Neural cell (in vitro differentiated cells): ENCODE measurements around the gene ASB18. TPM values are rescaled to one million over a fixed set of nuclear protein-coding genes. Genes with fewer than 3 reads are reported as not detected.

Experiments used
- H2AFZ ChIP-seq: fragments of 200-600, 300-800 bp; sonication (generic), shearing (Covaris generic); 2 replicates; pipeline ENCODE4 v1.6.0; 2014; ENCODE audit warnings: low read depth, mild to moderate bottlenecking, antibody characterized with exemption, low read length, moderate library complexity
- H3F3A ChIP-seq: fragments of 200-600 bp; shearing (Covaris generic); 2 replicates; pipeline ENCODE4 v1.6.1; 2016; ENCODE audit warnings: mild to moderate bottlenecking, moderate library complexity, mixed read lengths, antibody characterized with exemption, low read length; ENCODE audit not compliant: insufficient read depth, poor library complexity, severe bottlenecking
- H3K27ac ChIP-seq: fragments of 200-600, 300-800 bp; sonication (generic), shearing (Covaris generic); 2 replicates; pipeline ENCODE4 v1.5.1; 2014; ENCODE audit warnings: mild to moderate bottlenecking, low read length, moderate library complexity
- H3K27me3 ChIP-seq: fragments of 300-800, 200-600 bp; sonication (generic), shearing (Covaris generic); 2 replicates; pipeline ENCODE4 v1.6.0; 2014; ENCODE audit warnings: mild to moderate bottlenecking, low read depth, low read length, moderate library complexity; ENCODE audit not compliant: insufficient read depth
- H3K36me3 ChIP-seq: fragments of 300-800, 200-600 bp; sonication (generic), shearing (Covaris generic); 2 replicates; pipeline ENCODE4 v1.5.1; 2014; ENCODE audit warnings: mild to moderate bottlenecking, antibody characterized with exemption, low read length, moderate library complexity; ENCODE audit not compliant: insufficient read depth
- H3K4me2 ChIP-seq: fragments of 300-800, 200-600 bp; sonication (generic), shearing (Covaris generic); 2 replicates; pipeline ENCODE4 v1.6.0; 2014; ENCODE audit warnings: mild to moderate bottlenecking, low read length
- H3K4me3 ChIP-seq: fragments of 300-800, 200-600 bp; sonication (generic), shearing (Covaris generic); 2 replicates; pipeline ENCODE4 v1.5.1; 2014; ENCODE audit warnings: mild to moderate bottlenecking, low read length, moderate library complexity
- H3K79me2 ChIP-seq: fragments of 200-600 bp; shearing (Covaris generic); replicated peaks from 2 replicates; pipeline ENCODE4 v1.6.0; 2014; ENCODE audit warnings: mild to moderate bottlenecking, low read length, moderate library complexity; ENCODE audit not compliant: insufficient read depth
- H3K9ac ChIP-seq: fragments of 300-800, 200-600 bp; sonication (generic), shearing (Covaris generic); 2 replicates; pipeline ENCODE4 v1.6.1; 2016; ENCODE audit warnings: mild to moderate bottlenecking, low read length, mixed read lengths
- H3K9me2 ChIP-seq: fragments of 200-600 bp; shearing (Covaris generic); 2 replicates; pipeline ENCODE4 v1.6.1; 2016; ENCODE audit warnings: mild to moderate bottlenecking, low read length, mixed read lengths; ENCODE audit not compliant: insufficient read depth
- H3K9me3 ChIP-seq: fragments of 200-600, 300-800 bp; sonication (generic), shearing (Covaris generic); 2 replicates; pipeline ENCODE4 v1.6.1; 2016; ENCODE audit warnings: mild to moderate bottlenecking, mixed run types, low read length, moderate library complexity, mixed read lengths
- H4K20me1 ChIP-seq: fragments of 200-600 bp; shearing (Covaris generic); 2 replicates; pipeline ENCODE4 v1.6.1; 2016; ENCODE audit warnings: mild to moderate bottlenecking, mixed run types; ENCODE audit not compliant: insufficient read depth
- EP300 ChIP-seq: fragments of 450-650 bp; conservative IDR thresholded peaks from 2 replicates; pipeline ENCODE4 v1.6.1; 2014; ENCODE audit warnings: antibody characterized with exemption, mild to moderate bottlenecking, moderate library complexity; ENCODE audit not compliant: poor library complexity, severe bottlenecking
- EZH2 ChIP-seq: fragments of 200-600, 300-800 bp; shearing (Covaris generic), sonication (generic); IDR thresholded peaks from 2 replicates; pipeline ENCODE4 v1.6.1; 2014; ENCODE audit warnings: antibody characterized with exemption, low read length, borderline replicate concordance, mild to moderate bottlenecking; ENCODE audit not compliant: insufficient read depth, poor library complexity, severe bottlenecking
- MXI1 ChIP-seq: fragments of 450-650 bp; conservative IDR thresholded peaks from 2 replicates; pipeline ENCODE4 v1.6.1; 2014; ENCODE audit warnings: antibody characterized with exemption, mild to moderate bottlenecking; ENCODE audit not compliant: poor library complexity, severe bottlenecking
- POLR2AphosphoS5 ChIP-seq: IDR thresholded peaks from 2 replicates; pipeline ENCODE4 v1.6.1; 2012
- RAD21 ChIP-seq: fragments of 450-650 bp; conservative IDR thresholded peaks from 2 replicates; pipeline ENCODE4 v1.6.1; 2014; ENCODE audit warnings: antibody characterized with exemption, mild to moderate bottlenecking, moderate library complexity
- SMC3 ChIP-seq: fragments of 450-650 bp; conservative IDR thresholded peaks from 2 replicates; pipeline ENCODE4 v1.6.1; 2014; ENCODE audit warnings: antibody characterized with exemption, mild to moderate bottlenecking, moderate library complexity; ENCODE audit not compliant: poor library complexity
- TAF1 ChIP-seq: IDR thresholded peaks from 2 replicates; pipeline ENCODE4 v1.6.1; 2012; ENCODE audit warnings: low read depth
- polyA plus RNA-seq: library from polyadenylated mRNA; depleted of rRNA; stranded (reverse); fragments of >200 nt; gene quantifications from 2 replicates; pipeline ENCODE4 v1.2.3, GENCODE V29; 2014
- TF ChIP-seq, protein P1 (sequence below): IDR thresholded peaks from 2 replicates; pipeline ENCODE4 v1.6.1; 2012; ENCODE audit warnings: borderline replicate concordance
- TF ChIP-seq, protein P2 (sequence below): fragments of 450-650 bp; IDR thresholded peaks from 2 replicates; pipeline ENCODE4 v1.5.1; 2014; ENCODE audit warnings: antibody characterized with exemption, mild to moderate bottlenecking, moderate library complexity; ENCODE audit not compliant: poor library complexity, severe bottlenecking

ASB18 gene
- polyA plus RNA-seq, 1 donor from 2014 or later, result not detected

- H3F3A ChIP-seq, result no peaks in the 10 kb centered on the region
- TF ChIP-seq EZH2, result no peak
- TF ChIP-seq TAF1, result no peak
- no peak for TF ChIP-seq MXI1
- TF ChIP-seq RAD21, result no peak
- TF ChIP-seq, protein P1, sequence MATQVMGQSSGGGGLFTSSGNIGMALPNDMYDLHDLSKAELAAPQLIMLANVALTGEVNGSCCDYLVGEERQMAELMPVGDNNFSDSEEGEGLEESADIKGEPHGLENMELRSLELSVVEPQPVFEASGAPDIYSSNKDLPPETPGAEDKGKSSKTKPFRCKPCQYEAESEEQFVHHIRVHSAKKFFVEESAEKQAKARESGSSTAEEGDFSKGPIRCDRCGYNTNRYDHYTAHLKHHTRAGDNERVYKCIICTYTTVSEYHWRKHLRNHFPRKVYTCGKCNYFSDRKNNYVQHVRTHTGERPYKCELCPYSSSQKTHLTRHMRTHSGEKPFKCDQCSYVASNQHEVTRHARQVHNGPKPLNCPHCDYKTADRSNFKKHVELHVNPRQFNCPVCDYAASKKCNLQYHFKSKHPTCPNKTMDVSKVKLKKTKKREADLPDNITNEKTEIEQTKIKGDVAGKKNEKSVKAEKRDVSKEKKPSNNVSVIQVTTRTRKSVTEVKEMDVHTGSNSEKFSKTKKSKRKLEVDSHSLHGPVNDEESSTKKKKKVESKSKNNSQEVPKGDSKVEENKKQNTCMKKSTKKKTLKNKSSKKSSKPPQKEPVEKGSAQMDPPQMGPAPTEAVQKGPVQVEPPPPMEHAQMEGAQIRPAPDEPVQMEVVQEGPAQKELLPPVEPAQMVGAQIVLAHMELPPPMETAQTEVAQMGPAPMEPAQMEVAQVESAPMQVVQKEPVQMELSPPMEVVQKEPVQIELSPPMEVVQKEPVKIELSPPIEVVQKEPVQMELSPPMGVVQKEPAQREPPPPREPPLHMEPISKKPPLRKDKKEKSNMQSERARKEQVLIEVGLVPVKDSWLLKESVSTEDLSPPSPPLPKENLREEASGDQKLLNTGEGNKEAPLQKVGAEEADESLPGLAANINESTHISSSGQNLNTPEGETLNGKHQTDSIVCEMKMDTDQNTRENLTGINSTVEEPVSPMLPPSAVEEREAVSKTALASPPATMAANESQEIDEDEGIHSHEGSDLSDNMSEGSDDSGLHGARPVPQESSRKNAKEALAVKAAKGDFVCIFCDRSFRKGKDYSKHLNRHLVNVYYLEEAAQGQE, result no peak
- TF ChIP-seq, protein P2, sequence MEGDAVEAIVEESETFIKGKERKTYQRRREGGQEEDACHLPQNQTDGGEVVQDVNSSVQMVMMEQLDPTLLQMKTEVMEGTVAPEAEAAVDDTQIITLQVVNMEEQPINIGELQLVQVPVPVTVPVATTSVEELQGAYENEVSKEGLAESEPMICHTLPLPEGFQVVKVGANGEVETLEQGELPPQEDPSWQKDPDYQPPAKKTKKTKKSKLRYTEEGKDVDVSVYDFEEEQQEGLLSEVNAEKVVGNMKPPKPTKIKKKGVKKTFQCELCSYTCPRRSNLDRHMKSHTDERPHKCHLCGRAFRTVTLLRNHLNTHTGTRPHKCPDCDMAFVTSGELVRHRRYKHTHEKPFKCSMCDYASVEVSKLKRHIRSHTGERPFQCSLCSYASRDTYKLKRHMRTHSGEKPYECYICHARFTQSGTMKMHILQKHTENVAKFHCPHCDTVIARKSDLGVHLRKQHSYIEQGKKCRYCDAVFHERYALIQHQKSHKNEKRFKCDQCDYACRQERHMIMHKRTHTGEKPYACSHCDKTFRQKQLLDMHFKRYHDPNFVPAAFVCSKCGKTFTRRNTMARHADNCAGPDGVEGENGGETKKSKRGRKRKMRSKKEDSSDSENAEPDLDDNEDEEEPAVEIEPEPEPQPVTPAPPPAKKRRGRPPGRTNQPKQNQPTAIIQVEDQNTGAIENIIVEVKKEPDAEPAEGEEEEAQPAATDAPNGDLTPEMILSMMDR, result no peak
- no peak for TF ChIP-seq EP300
- no peak for TF ChIP-seq POLR2AphosphoS5
- TF ChIP-seq SMC3, result no peak
- H3K79me2 ChIP-seq, result no peaks in the 10 kb centered on the region
- no peak overlapping the region for H3K4me2 ChIP-seq
- H3K36me3 ChIP-seq, result no peaks in the 10 kb centered on the region
- H3K9me2 ChIP-seq, result no peaks in the 10 kb centered on the region
- H2AFZ ChIP-seq, result no peak overlapping the region
- no peaks in the 10 kb centered on the region for H3K27me3 ChIP-seq
- H3K27ac ChIP-seq, result no peak overlapping the region
- peaks cover 6% of the 10 kb centered on the region for H3K9me3 ChIP-seq
- H4K20me1 ChIP-seq, result no peaks in the 10 kb centered on the region
- H3K9ac ChIP-seq, result no peak overlapping the region
- no peak overlapping the region for H3K4me3 ChIP-seq
Measured at GRCh38 chr2:236205867-236206645, 58.1 kb downstream of the ASB18 start.

DNA sequence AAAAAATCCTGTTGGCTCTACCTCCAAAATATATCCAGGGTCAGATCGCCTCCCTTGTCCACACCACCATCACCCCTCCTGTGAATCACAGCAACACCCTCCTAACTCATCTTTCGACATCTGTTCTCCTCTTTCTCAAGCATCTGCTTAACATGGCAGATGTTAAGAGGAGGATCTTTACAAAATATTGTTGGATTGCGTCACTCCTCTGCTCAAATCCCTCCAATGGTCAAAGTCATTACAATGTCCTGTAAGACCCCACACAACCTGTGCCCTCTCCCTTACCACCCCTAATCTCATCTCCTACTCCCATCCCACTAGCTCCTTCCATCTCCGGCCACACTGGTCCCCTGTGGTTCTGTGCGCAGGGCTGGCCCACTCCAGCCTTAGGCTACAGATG lies 59.3 kb downstream of the ASB18 start:
- no peaks in the 10 kb centered on the region for H3K9me2 ChIP-seq
- H3K27me3 ChIP-seq, result no peaks in the 10 kb centered on the region
- no peaks in the 10 kb centered on the region for H3F3A ChIP-seq
- H3K4me2 ChIP-seq, result no peak overlapping the region
- H3K36me3 ChIP-seq, result no peaks in the 10 kb centered on the region
- no peaks in the 10 kb centered on the region for H3K79me2 ChIP-seq
- no peak overlapping the region for H3K4me3 ChIP-seq
- no peak overlapping the region for H3K27ac ChIP-seq
- no peaks in the 10 kb centered on the region for H4K20me1 ChIP-seq
- H2AFZ ChIP-seq, result no peak overlapping the region
- TF ChIP-seq TAF1 (no peak), POLR2AphosphoS5 (no peak), EP300 (no peak), EZH2 (no peak), MXI1 (no peak)
- TF ChIP-seq, protein P2, result no peak
- no peak overlapping the region for H3K9ac ChIP-seq
- peaks cover 6% of the 10 kb centered on the region for H3K9me3 ChIP-seq
